HCEC 1CT (cell line): Measurements from ENCODE around the gene PDE3A.
"Not testable (repeated sequence)": the region's sequence is repeated elsewhere in the genome, so short reads cannot be mapped to it uniquely, and the experiment has no call there.

ENCODE experiments used
- DNase-seq: peaks from one replicate; pipeline ENCODE4 v3.0.0-alpha.2; 2017

PDE3A gene

DNA sequence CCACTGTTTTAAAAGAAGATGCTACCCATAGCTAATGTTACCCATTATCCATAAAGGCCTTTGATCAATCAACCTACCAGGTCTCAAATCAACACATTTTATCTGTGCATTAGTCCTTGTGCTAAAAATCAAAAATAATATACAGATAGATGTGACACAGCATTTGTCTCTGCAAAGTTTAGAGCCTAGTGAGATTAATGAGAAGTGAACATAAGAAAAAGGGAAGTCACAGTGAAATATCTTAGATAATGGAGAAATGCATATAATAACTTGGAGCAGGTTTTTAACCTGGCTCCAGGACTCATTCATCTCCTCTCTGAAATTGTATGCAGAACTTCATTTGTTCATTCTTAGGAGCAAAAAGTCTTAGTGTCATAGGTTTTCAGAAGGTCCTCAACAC lies 7.2 kb downstream of the PDE3A start:
- DNase-seq = no peak

DNA sequence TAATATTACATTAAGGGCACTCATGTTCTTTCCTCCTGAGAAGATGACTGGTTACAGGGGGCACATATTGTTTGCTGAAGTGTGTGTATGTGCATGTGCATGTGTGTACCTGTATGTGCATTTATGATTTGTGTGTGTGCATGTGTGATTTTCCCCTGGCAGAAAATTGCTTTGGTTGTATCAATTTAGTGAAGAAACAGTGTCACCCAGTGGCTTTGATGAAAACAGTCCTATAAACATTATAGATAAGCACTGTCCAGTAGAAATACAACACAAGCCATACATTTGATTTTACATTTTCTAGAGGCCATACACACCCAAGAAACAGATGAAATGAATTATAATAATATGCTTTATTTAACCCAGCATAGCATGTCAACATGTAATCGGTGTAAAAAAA lies 8.6 kb downstream of the PDE3A start:
- peak; percentile 17 for DNase-seq

DNA sequence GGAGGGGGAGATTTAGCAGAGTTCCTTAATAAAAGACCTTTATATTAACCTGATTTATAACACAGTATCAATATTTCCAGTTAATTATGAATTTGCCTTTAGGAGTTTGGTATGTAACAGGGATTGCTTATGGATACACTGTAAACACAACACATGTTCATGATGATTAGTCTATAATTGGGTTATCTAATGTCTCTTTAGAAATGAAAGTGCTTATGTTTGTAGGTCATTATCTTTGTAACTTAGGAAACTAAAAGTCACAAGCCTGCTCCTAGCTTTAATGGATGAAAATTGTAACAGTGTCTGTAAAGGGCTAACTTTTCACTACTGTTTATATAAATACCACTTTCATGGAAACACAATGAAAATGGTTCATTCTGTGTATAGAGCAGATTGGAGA lies 9.4 kb downstream of the PDE3A start:
- DNase-seq = no peak

DNA sequence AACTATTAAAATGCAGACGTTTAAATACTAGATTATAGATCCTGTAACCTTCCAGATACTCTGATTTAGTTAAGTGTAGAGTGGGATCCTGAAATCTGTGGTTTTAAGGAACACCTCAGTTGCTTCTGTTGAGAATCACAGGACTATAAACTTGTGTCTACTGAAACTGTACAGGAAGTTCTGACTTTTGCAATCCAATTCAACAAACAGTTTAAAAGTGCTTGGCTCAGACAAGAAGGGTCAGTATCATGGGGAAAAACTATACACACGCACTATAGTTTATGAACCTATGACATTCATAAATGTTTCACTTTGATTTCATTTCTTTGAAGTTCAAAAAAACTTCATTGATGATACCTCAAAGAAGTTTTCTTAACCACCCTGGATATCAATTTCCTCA lies 13.8 kb downstream of the PDE3A start:
- DNase-seq = no peak

DNA sequence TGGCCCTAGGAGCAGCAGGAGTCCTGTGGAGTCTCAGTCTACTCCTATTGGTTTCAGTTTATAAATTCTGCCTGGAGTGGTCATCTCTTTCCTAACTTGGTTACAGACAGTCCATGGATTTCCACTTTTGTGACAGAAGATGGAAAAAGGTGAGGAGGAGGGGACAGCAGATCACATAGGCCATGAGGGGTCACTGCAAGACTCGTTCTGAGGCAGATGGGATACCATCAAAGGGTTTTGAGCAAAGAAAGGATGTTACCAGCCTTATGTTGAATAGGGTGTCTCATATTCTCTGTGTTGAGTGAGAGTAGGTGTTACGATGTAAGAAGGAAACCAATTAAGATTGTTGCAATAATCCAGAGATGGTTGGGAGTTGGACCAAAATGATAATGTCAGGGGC lies 15.3 kb downstream of the PDE3A start:
- no peak for DNase-seq

DNA sequence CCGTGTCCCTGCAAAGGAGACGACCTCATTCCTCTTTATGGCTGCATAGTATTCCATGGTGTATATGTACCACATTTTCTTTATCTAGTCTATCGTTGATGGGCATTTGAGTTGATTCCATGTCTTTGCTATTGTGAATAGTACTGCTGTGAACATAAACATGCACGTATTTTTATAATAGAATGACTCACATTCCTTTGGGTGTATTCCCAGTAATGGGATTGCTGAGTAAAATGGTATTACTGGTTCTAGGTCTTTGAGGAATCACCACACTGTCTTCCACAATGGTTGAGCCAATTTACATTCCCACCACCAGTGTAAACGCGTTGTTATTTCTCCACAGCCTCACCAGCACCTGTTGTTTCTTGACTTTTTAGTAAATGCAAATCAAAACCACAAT lies 16.5 kb downstream of the PDE3A start:
- not testable (repeated sequence) for DNase-seq

DNA sequence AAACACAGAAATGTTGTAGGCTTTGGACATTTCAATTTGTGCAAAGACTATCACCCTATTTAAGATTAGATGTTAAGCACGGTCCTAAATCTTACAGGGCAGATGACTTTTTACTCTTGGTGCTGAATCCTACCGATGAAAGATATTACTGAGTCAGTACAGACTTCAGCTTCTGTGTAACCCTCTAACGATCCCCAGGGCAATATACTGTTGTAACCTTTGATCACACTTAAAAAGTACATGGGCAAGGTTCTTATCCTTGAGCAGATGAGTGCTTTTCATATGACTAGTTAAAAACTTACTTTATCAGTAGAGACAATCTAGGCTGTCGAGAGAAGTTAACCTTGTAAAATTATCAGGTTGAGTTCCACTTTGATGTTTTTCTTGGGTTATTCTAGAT lies 22.5 kb downstream of the PDE3A start:
- DNase-seq = no peak

DNA sequence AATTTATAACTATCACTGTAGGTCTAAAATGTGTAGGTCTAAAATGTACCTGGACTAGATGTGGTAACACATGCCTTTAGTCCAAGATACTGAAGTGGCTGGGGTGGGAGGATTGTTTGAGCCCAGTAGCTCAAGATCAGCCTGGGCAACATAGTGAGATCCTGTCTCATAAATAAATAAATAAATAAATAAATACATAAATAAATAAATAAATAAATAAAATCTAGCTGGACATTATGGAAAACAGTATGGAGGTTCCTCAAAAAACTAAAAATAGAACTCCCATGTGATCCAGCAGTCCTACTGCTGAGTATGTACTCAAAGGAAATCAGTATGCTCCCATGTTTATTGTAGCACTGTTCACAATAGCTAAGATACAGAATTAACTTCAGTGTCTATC lies 24.0 kb downstream of the PDE3A start:
- no peak for DNase-seq

DNA sequence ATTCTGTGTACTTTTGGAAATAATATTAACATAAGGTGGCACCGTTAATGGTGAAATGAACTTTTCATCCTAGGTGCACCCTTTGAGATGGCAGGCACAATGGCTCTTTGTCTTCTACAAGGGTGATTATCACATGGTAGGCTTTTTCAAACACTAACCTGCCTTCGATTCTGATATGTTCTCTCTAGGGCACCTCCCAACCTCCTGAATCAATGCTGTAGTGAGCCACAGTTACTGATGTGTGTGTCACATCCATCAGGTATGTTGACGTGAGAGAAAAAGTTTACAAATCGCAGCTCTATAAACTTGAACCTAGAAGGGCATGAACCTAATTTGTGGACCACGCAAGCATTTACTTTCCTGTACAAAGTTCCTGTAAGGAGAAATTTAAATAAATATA lies 25.4 kb downstream of the PDE3A start:
- DNase-seq = no peak

DNA sequence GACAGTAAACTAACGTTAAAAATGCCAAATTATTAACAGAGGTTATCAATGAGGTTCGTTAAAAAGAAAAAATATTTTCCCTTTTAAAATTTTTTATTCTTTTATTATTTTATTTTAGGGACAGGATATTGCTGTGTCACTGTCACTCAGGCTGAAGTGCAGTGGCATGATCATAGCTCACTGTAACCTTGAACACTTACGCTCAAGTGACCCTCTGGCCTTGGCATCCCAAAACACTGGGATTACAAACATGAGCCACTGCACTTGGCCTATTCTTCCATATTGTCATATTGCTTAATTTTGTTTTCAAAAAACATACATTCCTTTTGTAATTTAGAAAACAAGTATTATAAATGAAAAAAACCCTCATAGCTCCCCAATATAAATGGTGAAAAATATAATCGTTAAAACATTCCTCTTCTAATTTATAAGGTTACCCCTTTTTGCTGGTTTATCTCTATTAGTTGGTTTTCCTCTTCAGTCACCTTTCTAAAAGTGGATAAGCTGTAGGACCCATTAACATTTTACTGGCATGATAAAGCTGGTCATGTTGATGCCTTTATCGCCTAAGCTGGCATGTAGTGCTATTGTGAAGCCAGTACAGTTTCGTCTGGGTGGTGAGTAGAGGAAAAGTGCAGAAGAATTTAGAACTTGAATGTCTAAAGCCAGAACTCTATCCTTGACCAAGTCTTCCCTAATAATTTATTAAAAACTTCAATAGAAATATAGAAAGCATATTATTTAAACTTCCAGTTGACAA lies 27.6 kb downstream of the PDE3A start:
- DNase-seq = no peak

DNA sequence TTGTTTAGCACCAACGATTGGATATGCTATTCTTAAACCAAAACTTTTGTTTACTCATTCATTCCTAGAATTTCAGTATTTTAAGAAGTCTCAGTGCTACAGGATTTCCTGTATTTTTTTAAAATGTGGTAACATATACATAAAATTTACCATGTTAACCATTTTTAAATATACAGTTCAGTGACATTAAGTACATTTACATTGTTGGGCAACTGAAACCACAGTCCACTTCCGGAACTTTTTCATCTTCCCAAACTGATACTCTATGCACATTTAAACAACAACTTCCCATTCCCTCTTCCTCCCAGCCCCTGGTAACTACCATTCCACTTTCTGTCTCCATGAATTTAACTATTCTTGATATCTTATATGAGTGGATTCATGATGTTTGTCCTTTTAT lies 30.3 kb downstream of the PDE3A start:
- no peak for DNase-seq

DNA sequence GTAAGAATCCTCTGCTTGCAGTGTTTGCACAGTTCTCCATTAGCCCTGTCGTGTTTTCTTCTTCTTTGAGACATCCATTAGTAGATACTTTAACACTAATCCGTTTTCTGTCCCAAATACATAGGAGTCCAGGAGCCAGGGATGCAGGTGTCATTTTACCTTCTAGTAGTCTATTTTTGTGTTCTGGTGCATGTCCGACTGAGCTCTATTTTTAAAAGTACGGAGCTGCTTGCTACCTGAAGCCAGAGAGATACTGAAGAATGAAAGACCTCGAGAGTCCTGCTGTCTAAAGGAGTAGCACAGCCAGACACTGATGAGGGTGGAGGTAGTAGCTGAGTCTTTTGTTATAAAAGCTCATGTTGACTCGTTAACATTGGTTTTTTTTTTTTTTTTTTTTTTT lies 31.7 kb downstream of the PDE3A start:
- DNase-seq = no peak

DNA sequence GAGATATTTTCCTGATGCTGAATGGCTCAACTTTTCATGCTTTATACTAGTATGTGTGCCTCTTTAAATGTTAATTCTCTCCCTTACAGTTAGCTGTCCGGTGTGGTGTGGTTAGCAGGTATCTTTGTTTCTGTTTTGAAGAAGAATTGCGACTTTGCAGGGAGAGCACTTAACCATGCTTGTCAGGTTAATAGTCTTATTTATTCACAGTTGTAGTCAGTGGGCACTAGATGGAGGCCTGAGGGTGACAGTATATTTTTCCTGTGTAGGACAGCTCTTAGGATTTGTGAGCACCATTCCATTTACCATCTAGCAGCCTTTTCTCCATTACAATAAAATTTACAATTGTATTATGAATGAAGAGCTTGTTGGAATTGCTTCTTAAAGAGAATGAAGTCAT lies 34.9 kb downstream of the PDE3A start:
- no peak for DNase-seq

DNA sequence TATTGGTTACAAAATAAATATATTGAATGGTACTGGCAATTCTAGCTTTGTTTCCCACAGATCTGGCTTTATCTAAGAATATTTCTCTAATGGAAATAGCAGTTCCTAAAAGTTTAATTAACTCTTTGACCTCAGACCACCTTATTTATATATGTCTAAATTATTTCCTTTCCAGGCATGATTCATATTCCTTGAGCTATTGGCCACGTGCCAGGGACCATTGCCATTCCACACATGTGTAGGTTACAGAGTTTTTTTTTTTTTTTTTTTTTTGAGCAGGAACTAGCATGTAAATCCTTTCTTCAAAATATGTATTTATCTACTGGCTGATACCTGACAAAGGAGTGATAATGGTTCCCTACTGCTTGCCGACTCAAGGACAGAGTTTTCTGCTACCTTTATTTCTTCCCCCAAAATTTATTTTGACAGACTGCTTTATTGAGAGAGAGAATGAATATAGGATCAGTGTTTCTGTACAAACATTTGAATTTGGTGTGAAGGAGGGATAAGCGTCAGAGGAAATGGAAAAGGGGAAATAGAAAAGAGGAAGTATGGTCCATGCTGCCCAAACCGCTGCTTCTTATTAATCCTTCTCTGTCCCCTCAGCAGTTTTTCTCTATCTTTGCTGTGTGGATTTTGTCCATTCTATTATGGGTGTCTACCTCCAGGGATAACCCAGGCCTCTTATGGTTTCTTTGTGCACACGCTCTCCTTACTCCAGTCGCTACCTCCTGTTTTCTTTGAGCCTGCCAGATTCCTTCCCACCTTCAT lies 36.4 kb downstream of the PDE3A start:
- DNase-seq = peak; percentile 38

DNA sequence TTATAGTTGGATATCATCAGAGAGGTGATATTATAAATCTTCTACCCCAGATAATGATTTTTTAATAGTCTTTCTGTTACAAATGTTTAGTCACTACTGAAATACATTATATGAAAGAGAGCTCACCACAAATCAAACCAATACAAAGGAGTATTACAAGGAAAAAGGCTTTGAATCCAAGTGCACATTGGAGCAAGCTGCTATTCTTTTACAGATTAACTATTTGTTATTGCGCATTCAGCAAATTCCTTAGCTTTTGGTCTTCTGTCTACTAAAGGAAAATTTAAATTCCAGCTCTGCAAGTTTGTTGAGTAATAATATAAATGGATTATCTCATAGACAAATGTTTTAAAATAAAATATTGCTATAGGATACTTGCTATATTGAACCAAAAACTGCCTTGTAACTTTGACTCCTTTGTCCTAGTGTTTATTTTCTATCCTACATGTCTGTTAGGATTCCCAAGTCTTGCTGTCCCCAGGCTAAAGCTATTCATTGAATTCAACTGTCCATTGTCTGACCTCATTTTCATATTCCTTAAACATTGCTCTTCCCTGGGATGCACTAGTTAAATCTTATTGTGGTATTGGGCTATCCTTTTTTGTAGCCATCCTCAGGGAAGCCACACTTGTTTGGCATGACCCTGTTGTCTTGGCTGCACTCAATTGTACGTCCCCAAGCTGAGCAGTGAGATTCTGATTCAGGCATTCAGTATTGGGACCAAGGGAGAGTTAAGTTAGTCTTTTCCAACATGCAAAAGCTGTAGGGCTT lies 41.5 kb downstream of the PDE3A start:
- no peak for DNase-seq

DNA sequence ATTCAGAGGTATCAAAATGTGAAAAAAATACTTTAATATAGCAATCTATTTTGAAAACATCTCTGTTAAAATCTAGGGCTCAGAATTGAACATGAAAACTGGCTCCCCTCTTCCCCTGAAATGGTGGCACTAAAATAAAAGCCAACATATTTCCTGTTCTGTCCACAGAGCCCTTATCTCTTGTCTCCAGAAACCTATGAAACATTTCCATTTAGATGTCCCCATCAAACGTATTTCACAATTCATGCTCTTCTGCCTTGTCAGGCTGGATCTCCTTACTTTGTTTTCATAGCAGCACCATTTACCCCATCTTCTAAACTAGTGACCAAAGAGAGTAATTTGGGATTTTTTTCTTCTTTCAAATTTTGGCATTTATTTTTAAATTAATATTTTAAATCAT lies 42.4 kb downstream of the PDE3A start:
- DNase-seq = no peak

DNA sequence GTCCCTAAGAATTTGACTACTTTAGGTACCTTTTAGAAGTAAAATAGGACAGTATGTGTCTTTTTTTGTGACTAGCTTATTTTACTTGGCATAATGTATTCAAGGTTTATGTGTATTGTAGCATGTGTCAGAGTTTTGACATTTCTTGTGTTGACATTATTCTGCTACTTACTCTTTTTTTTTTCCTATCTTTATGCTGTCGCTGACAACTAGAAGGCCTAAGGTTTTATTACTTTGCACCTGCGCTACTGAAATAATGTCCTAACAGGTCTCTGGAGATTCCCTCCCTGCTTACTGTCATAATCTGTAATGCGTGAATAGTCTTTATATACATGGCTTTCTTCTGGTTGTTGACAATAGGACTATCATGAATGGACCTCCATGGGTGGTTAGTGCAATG lies 43.0 kb downstream of the PDE3A start:
- DNase-seq = no peak

DNA sequence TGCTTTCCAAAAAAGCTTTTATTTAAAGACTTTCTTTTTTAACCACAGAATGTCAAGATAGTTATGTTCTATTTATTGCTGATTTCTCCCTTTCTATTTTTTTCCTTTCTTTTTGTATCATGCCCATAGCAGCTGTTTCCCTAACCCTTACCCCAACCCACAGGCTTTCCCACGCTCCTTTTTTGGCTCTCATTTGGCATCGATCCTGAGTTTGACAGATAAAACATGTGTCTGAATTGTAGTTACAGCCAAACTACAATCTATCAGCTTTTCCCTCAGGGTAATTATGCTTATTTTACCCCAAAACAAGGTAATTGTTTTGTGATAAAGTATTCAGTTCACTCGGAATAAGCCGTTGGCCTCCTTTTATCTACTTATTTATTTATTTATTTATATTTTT lies 46.7 kb downstream of the PDE3A start:
- DNase-seq = no peak

DNA sequence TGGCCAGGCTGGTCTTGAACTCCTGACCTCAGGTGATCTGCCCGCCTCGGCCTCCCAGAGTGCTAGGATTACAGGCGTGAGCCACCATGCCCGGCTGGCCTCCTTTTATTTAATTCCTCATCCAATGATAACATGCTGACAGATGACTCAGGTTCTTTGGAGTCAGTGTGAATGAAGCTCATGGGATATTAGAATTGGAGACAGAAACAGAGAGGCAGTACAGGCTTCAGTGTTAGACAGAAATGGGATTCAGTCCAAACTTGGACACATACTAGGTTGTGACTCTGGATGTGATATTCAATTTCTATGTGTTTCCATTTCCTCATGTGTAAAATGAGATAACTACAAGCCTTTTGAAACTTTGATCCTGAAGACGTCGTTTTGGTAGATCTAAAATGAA lies 47.3 kb downstream of the PDE3A start:
- no peak for DNase-seq

DNA sequence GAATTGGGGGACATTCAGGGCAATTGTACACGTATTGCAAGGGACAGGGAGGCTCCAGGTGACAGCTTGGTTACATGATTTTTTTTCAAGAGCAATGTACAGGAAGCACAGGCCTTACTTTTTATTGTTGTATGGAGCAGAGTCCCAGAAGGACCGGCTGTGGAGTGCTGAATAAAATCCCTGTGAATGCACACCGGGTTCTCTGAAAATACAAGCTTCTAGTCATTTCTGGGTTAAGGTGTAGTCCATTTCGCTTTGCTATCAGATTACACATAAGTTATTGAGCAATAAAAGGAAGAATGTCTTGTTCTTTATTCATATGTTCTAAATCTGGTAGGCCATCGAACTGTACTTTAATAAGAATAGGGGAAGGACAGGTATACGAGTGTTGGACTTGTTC lies 52.2 kb downstream of the PDE3A start:
- DNase-seq = no peak

DNA sequence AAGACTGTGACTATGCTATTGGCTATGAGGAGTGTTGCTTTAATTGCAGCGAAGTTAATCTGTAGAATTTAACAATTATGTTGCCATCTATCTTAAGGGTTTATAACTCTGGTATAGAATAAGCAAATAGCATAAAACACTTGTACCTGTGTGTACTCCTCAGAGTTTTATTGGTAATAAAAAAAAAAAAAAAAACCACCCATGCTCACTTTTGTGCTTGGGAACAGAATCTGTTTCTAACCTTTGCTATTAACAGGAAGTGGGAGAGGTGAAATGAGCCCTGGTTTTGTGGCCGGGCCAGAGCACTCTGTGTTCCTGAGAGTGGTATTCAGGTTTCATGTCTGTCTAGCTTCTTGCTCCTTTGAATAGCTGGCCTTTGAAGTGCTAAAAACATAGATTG lies 53.1 kb downstream of the PDE3A start:
- DNase-seq = no peak

DNA sequence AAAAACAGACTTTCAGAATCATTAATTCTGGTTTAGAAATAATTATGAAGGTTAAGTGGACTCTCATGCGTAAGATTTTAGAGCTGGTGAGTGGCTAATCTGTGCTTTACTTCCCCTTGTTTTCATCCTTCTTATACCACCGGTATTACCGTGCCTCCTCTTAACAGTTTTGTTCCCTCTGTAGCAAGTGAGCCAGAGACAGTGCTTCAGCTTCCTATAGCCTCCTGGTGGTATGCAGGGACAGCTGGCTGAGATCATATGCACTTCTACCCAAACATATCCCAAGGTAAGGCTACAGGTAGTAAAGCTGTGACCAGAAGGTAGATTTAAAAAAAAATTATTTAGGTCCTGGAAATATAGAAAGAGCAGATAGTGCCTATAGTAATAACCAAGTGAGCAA lies 55.2 kb downstream of the PDE3A start:
- DNase-seq = no peak

DNA sequence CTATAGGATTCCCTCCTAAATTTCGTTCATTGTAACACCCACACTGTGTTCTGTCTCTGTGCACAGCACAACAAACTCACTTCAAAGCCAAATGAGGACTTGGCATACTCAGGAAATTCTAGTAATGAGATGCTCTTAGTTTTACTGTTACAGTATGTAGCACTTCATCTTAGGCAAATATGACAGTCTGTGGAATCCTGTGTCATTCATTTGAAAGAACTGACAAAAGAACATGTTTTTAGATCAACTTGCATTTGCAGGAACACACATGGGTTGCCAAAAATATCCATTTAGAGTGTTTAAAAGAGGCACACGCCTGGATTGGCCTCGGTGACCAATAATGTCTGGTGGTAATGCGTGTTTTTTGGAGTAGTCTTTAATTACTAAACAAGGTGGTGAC lies 56.5 kb downstream of the PDE3A start:
- DNase-seq = no peak

DNA sequence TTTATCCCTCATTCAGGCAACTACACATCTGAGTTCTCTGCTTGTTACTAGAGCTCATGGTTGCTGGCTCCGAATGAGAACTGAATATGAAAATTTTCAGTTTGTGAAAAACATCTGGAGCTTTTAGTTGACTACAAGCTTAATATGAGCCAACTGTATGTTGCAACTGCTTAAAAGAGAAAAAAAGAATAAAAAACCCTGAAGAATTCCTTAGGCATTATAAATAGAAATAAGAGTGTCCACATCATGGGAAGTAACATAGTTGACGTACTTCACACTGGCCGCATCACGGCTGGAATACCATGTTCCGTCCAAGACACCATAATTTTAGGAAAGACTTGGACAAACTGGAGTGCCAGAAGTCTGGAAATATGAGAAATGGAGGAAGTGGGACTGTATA lies 57.9 kb downstream of the PDE3A start:
- DNase-seq = no peak
